HEK293T (cell line): Measurements from ENCODE around the gene CFAP97D2.

Experiments
- ARNT ChIP-seq: fragments of 450-650 bp; IDR thresholded peaks from 2 replicates; pipeline ENCODE4 v1.6.1; 2017; ENCODE audit warnings: mild to moderate bottlenecking
- BHLHE40 ChIP-seq: fragments of 450-650 bp; IDR thresholded peaks from 2 replicates; pipeline ENCODE4 v1.6.1; 2016; ENCODE audit warnings: mild to moderate bottlenecking, moderate library complexity, borderline replicate concordance
- CTBP1 ChIP-seq: fragments of 450-650 bp; IDR thresholded peaks from 2 replicates; pipeline ENCODE4 v1.6.1; 2016; ENCODE audit warnings: borderline replicate concordance
- FOXA1 ChIP-seq: fragments of 450-650 bp; IDR thresholded peaks from 2 replicates; pipeline ENCODE4 v1.6.1; 2016; ENCODE audit warnings: mild to moderate bottlenecking
- FOXK2 ChIP-seq: fragments of 450-650 bp; IDR thresholded peaks from 2 replicates; pipeline ENCODE4 v1.6.1; 2016; ENCODE audit warnings: mild to moderate bottlenecking
- FOXM1 ChIP-seq: fragments of 450-650 bp; IDR thresholded peaks from 2 replicates; pipeline ENCODE4 v1.6.1; 2017; ENCODE audit warnings: mild to moderate bottlenecking, borderline replicate concordance
- HDGF ChIP-seq: fragments of 450-650 bp; IDR thresholded peaks from 2 replicates; pipeline ENCODE4 v1.6.1; 2017; ENCODE audit warnings: antibody characterized with exemption, borderline replicate concordance
- LEF1 ChIP-seq: fragments of 450-650 bp; IDR thresholded peaks from 2 replicates; pipeline ENCODE4 v1.6.1; 2017; ENCODE audit warnings: mild to moderate bottlenecking, borderline replicate concordance
- SP1 ChIP-seq: fragments of 450-650 bp; IDR thresholded peaks from 2 replicates; pipeline ENCODE4 v1.6.1; 2017

- no peak for TF ChIP-seq LEF1
- no peak for TF ChIP-seq SP1
- TF ChIP-seq HDGF = no peak
- TF ChIP-seq FOXK2 = no peak
- TF ChIP-seq FOXM1 = no peak
- TF ChIP-seq CTBP1 = no peak
- TF ChIP-seq FOXA1 = no peak
- no peak for TF ChIP-seq ARNT
- no peak for TF ChIP-seq BHLHE40
Observed at GRCh38 chr13:114162533-114162922, 16.5 kb upstream of the CFAP97D2 start.
